OCI-LY7 (cell line): ENCODE results near the gene KRT6C. TPM values are rescaled to one million over a fixed set of nuclear protein-coding genes. Genes with fewer than 3 reads are reported as not detected.

Source experiments
- BruUV-seq: library from RNA; stranded (reverse); fragments of 400-500 nt; replicated peaks from 2 replicates; lab custom pipeline; 2021; lab: Mats Ljungman, UMichigan
- CTCF ChIA-PET: fragments of 300-600 bp; sonication (Branson Sonifier 250); formaldehyde crosslinking; loops from one replicate; lab custom pipeline; 2022; ENCODE audit warnings: antibody characterized with exemption; ENCODE audit not compliant: unreplicated experiment; lab: Charles Lee
- POLR2A ChIA-PET: fragments of 300-600 bp; sonication (Branson Sonifier 250); formaldehyde crosslinking; loops from one replicate; lab custom pipeline; 2022; ENCODE audit warnings: antibody characterized with exemption; lab: Charles Lee
- DNase-seq: peaks from one replicate; pipeline ENCODE4 v3.0.0-alpha.2; 2015; ENCODE audit warnings: low spot score
- H2AFZ ChIP-seq: fragments of 200-600 bp; sonication (generic), shearing (Covaris generic); 2 replicates; pipeline ENCODE4 v1.6.1; 2014; ENCODE audit warnings: mild to moderate bottlenecking, antibody characterized with exemption, low read length, moderate library complexity
- H3K27ac ChIP-seq: fragments of 200-600 bp; sonication (generic); 2 replicates; pipeline ENCODE4 v1.5.1; 2014; ENCODE audit warnings: mixed run types, low read depth, mild to moderate bottlenecking, moderate library complexity, low read length, inconsistent platforms; ENCODE audit not compliant: poor library complexity, severe bottlenecking
- H3K36me3 ChIP-seq: fragments of 200-600 bp; sonication (generic); 2 replicates; pipeline ENCODE4 v1.6.1; 2014; ENCODE audit warnings: mild to moderate bottlenecking, antibody characterized with exemption, low read length, moderate library complexity, mixed read lengths; ENCODE audit not compliant: insufficient read depth
- H3K4me1 ChIP-seq: fragments of 200-600 bp; sonication (generic); 2 replicates; pipeline ENCODE4 v1.5.1; 2014; ENCODE audit warnings: mild to moderate bottlenecking, low read length; ENCODE audit not compliant: insufficient read depth, poor library complexity, severe bottlenecking
- H3K4me2 ChIP-seq: fragments of 200-600 bp; sonication (generic); 2 replicates; pipeline ENCODE4 v1.6.1; 2014; ENCODE audit warnings: mild to moderate bottlenecking, low read length
- H3K4me3 ChIP-seq: fragments of 200-600 bp; sonication (generic); 2 replicates; pipeline ENCODE4 v1.5.1; 2014; ENCODE audit warnings: mild to moderate bottlenecking, low read depth, low read length; ENCODE audit not compliant: poor library complexity, severe bottlenecking
- H3K79me2 ChIP-seq: fragments of 200-600 bp; sonication (generic); 2 replicates; pipeline ENCODE4 v1.6.1; 2016; ENCODE audit warnings: low read depth, mild to moderate bottlenecking, low read length, moderate library complexity, mixed read lengths; ENCODE audit not compliant: insufficient read depth
- H3K9me2 ChIP-seq: fragments of 200-600 bp; sonication (generic); 2 replicates; pipeline ENCODE4 v1.6.1; 2016; ENCODE audit warnings: mild to moderate bottlenecking, low read length, mixed read lengths; ENCODE audit not compliant: insufficient read depth
- H3K9me3 ChIP-seq: fragments of 200-600 bp; sonication (generic); 2 replicates; pipeline ENCODE4 v1.6.1; 2014; ENCODE audit warnings: mild to moderate bottlenecking, mixed run types, low read length, mixed read lengths
- H4K20me1 ChIP-seq: fragments of 200-600 bp; sonication (generic); 2 replicates; pipeline ENCODE4 v1.6.1; 2014; ENCODE audit warnings: mild to moderate bottlenecking, antibody characterized with exemption, low read length, moderate library complexity, mixed read lengths; ENCODE audit not compliant: insufficient read depth
- EZH2phosphoT487 ChIP-seq: fragments of 200-600 bp; sonication (generic); IDR thresholded peaks from 2 replicates; pipeline ENCODE4 v1.6.1; 2018; ENCODE audit warnings: low read depth, borderline replicate concordance, mild to moderate bottlenecking, mixed run types, antibody characterized with exemption, low read length, moderate library complexity, mixed read lengths
- intact Hi-C: fragments of 100-400 bp; cut with micrococcal nuclease; formaldehyde crosslinking; loops from one replicate; pipeline ENCODE4 v1.10.0; 2022; ENCODE audit not compliant: unreplicated experiment
- total RNA-seq, 2 experiments: library from RNA; depleted of rRNA in 1 of 2; stranded (reverse); fragments of >200 nt in 1 of 2; shearing (Covaris generic) in 1 of 2; gene quantifications; 2 replicates each; pipeline ENCODE4 v1.2.3, GENCODE V29; 2014 to 2022
- TF ChIP-seq, protein P1 (sequence below): fragments of 200-600 bp; sonication (generic); conservative IDR thresholded peaks from 2 replicates; pipeline ENCODE4 v1.5.1; 2014; ENCODE audit warnings: mild to moderate bottlenecking, antibody characterized with exemption, low read length, moderate library complexity, mixed read lengths

KRT6C gene
- total RNA-seq, 2 experiments from 2014 or later = not detected

DNA sequence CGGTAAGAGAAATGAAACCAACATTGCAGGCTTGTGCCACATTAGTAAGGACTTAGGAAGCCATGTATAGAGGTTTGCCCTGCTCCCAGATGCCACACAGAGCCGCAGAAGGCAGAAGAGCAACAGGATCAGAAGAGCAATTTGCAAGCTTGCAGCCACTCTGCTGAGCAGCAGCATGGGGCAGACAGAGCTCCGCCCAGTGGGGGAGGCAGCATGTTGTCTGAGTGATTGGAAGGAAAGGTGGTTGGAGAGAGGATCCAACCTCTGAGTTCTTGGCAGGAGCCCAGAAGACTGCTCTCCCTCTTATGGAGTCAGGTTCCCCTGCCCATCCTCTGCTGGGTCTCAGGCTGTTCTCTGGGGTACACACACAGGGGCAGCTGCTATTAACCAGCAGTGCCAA lies 21.8 kb upstream of the KRT6C start:
- peak overlapping the region; percentile 44; the same call in 1 of the 2 replicates for H2AFZ ChIP-seq
- TF ChIP-seq, protein P1, sequence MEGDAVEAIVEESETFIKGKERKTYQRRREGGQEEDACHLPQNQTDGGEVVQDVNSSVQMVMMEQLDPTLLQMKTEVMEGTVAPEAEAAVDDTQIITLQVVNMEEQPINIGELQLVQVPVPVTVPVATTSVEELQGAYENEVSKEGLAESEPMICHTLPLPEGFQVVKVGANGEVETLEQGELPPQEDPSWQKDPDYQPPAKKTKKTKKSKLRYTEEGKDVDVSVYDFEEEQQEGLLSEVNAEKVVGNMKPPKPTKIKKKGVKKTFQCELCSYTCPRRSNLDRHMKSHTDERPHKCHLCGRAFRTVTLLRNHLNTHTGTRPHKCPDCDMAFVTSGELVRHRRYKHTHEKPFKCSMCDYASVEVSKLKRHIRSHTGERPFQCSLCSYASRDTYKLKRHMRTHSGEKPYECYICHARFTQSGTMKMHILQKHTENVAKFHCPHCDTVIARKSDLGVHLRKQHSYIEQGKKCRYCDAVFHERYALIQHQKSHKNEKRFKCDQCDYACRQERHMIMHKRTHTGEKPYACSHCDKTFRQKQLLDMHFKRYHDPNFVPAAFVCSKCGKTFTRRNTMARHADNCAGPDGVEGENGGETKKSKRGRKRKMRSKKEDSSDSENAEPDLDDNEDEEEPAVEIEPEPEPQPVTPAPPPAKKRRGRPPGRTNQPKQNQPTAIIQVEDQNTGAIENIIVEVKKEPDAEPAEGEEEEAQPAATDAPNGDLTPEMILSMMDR = no peak
- TF ChIP-seq EZH2phosphoT487 = no peak
- peak; percentile 18 for DNase-seq
- no peaks in the 10 kb centered on the region for H3K36me3 ChIP-seq
- intact Hi-C loops = no loop called here
- BruUV-seq = no TSS peak
- no peaks in the 10 kb centered on the region for H3K9me2 ChIP-seq
- no peaks in the 10 kb centered on the region for H3K9me3 ChIP-seq
- H4K20me1 ChIP-seq = no peaks in the 10 kb centered on the region
- H3K79me2 ChIP-seq = no peaks in the 10 kb centered on the region
- ChIA-PET CTCF (no interaction called here), POLR2A (interaction anchor here (0.7 kb wide), 1 partner anchor 444 kb away, joined by 3 read pairs; no protein-coding TSS in a partner anchor)
- no peak overlapping the region for H3K27ac ChIP-seq
- H3K4me2 ChIP-seq = peak overlapping the region; percentile 48
- peaks cover 21% of the 10 kb centered on the region for H3K4me1 ChIP-seq
- no peak overlapping the region for H3K4me3 ChIP-seq

DNA sequence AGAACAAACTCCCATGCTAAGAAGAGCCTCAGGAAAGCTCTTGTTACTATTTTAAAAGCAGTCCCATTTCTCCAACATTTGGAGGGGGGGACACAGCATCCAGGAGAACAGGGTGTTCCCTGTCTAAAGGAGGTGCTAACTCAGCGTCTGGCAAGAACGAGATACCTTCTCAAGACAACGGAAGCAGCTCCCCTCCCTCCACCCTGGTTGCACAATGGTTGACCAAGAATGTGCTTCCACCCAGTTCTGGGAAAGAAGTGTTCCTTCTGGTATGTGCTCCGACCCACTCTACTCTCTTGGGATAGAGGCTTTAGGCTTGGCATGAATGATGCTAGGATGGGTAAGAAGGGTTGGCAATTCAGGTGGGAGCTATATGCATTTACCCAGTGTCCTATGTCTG lies 20.9 kb upstream of the KRT6C start:
- BruUV-seq = no TSS peak
- H3K9me3 ChIP-seq = no peaks in the 10 kb centered on the region
- H3K79me2 ChIP-seq = no peaks in the 10 kb centered on the region
- H3K36me3 ChIP-seq = no peaks in the 10 kb centered on the region
- H3K9me2 ChIP-seq = no peaks in the 10 kb centered on the region
- ChIA-PET CTCF (no interaction called here), POLR2A (interaction anchor here (0.7 kb wide), 1 partner anchor 445 kb away, joined by 3 read pairs; no protein-coding TSS in a partner anchor)
- peaks cover 21% of the 10 kb centered on the region for H3K4me1 ChIP-seq
- intact Hi-C loops = no loop called here
- no peak overlapping the region for H3K27ac ChIP-seq
- no peak overlapping the region for H2AFZ ChIP-seq
- H3K4me2 ChIP-seq = no peak overlapping the region
- TF ChIP-seq, protein P1 = no peak
- no peak for TF ChIP-seq EZH2phosphoT487
- no peaks in the 10 kb centered on the region for H4K20me1 ChIP-seq
- DNase-seq = no peak
- no peak overlapping the region for H3K4me3 ChIP-seq

DNA sequence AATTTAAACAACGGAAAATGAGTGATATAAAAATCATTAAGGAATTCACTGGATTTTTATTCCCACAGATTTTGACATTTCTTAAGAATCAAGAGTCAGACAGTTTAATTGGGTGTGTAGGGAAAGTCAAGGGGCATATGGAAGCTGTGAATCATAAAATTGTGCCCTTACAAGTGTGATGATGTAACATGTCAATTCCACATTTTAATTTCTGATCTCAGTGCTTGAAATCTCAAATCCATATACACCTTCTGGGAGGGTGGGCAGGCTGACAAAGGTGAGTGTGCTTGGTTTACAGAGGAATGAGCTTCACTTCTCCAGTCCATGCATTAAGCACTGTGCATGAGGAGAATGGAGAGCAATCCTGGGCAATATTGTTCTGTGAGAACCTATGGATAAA lies 20.5 kb upstream of the KRT6C start:
- H3K9me3 ChIP-seq = no peaks in the 10 kb centered on the region
- H4K20me1 ChIP-seq = no peaks in the 10 kb centered on the region
- no peak overlapping the region for H2AFZ ChIP-seq
- H3K4me1 ChIP-seq = peaks cover 21% of the 10 kb centered on the region
- ChIA-PET CTCF (no interaction called here), POLR2A (no interaction called here)
- no peaks in the 10 kb centered on the region for H3K79me2 ChIP-seq
- H3K4me2 ChIP-seq = no peak overlapping the region
- H3K27ac ChIP-seq = no peak overlapping the region
- no peaks in the 10 kb centered on the region for H3K36me3 ChIP-seq
- H3K4me3 ChIP-seq = no peak overlapping the region
- no TSS peak for BruUV-seq
- H3K9me2 ChIP-seq = no peaks in the 10 kb centered on the region
- no peak for DNase-seq
- TF ChIP-seq, protein P1 = no peak
- no peak for TF ChIP-seq EZH2phosphoT487
- intact Hi-C loops = no loop called here
